Measurements from ENCODE around the gene SARNP. TPM values are rescaled to one million over a fixed set of nuclear protein-coding genes. Genes with fewer than 3 reads are reported as not detected.
A peak's percentile ranks its signal among the peaks of the same experiment; 100 is the strongest.

The SARNP gene
- total RNA-seq, 1 donor from 2014 or later, result 93.8 TPM

DNA sequence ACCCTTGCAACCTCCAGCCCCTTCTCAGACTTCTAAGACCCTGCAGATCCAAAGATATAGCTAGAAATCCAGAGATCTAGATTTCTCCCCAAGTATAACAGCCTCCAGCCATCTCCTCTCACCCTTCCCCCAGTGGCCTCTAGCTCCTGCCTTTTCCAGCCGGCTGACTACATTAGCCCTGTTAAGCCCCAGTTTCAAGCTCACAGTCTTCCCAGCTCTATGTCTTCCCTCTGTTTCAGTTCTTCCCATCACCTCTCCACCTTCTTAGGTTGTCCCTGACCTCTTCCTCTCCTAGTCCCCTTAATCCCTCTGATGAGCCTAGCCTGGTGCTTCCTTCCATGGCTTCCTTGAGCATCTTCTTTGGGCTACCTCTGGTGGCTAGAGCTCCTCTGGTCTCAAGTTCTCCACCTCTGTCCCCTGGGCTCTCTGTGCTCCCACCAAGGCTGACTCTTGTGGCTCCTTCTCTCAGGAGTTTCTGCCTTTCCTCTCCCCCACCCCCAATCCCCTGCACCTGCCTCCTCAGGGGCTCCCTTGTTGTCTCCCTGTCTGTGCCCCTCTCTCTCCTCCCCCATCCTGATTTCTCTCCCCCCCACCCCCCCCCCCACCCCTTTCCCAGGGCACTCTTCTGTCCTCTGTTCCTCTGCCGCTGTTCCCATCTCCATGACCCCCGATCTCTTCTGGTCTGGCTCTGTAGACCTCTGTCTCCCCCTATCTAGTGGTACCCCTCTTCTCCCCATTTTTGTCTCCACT, 75.4 kb downstream of the SARNP start:
- DNase-seq, result no peak

DNA sequence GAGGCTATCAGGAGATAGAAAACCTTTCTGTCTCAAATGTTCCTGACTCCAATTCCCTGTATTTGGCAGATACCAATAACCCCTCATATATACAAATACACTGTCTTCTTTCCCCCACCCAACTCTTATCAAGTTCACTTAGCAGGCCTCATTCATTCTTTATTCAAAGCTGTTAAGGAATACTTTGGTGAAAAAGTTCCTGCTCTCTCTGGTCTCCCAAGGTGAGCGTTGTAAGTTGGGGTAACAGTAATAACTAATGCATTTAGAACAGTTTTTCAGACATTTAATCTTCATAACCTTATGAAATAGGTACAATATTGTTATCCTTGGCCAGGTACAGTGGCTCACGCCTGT, 78.5 kb downstream of the SARNP start:
- DNase-seq, result no peak

DNA sequence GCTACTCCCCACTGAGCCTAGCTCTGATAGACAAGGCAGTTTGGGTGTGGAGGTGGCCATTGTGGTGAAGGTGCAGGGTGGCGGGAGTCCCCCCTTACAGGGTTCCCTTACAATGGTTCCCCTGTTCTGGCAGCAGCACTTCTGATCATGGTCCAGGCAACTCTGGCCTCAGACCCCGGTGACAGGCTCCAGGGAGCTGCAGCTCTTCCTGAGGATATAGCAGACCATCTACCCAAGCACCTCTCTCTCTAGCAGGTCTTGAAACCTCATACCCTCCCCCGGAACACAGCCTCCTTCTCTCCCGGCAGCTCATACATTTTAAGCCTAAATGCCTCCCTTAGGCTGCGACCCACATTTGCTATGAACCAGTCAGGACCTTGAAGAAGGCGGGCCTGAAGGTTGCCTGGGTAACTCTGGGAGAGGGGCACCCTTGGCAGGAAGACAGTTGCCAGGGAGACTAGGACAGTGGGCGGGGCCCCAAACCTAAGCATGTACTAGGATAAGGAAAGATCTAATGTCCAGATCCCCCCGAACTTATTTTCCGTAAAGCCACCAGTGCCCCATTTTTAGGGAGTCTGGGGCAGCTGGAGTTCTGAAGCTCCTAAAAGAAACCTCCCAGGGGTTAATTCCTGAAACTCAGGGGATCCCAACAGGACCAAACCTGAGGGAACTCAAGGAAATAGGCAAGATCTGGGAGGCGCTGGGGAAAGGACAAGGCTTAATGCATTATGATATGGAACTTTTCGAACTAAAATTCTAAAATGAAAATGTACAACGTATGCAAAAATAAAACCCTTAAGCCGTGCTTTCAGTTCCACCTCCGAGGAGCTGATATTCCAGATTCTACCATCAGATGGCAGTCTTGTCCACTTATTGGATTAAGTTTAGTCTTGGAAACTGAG, 79.2 kb downstream of the SARNP start:
- DNase-seq, result peak; percentile 90

DNA sequence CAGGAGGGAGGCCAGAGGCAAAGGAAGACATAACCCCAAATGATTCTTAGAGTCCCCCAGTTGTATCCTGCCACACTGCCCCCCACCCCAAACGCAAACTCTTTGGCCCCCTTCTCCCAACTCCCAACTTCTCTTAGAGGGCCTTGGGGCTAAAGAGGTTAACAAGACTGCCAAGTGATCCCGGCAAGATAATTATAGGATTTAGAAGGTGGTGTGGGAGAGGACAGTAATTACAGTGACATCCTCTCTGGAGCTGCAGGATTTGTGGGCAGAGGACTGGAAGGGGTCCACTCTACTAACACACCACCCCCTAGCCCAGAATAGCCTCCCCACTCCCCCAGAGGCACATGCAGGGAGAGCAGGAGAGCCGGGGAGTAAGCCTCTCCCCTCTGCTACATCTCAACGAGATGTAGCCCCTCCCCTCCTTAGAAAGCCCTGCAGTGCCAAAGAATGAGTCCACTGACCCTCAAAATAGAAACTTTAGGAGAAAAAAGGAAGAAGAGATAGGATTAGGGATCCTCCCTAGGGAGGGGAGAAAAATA, 79.9 kb downstream of the SARNP start:
- no peak for DNase-seq

DNA sequence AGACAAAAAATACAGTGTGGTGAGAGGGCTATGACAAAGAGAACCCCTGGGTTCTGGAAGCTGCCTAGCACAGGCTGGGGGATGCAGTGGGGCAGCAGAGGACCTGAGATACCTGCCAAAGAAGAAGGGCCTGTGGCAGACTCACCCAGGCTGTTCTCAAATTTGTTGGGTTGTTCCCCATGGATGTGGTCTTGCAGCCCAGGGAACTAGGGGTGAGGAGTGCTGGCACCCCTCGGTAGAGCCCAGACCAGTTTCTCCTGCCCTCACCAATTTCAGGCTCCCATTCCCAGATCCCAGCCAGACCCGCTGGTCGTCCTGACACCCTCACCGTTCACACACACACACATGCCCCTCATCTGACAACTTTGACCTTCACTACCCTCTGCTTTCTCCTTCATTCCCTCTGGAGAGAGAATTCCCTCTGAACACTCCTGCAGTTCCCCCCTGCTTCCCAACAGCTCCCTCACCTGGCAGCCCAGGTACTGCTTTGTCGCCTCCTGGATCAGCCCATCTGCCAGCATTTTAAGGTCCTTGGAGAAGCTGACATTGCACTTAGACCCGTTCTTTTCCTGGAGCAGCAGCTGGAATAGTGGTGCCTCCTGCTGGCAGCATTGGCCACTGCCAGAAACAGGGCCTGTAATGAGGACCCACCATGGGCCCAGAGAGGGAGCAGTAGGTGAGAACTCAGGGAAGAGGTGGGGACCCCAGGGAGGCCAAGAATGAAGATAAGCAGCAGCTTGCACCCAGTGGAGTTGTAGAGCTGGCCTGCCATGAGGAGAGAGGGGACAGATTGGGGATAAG, 80.5 kb downstream of the SARNP start:
- DNase-seq, result peak; percentile 84

DNA sequence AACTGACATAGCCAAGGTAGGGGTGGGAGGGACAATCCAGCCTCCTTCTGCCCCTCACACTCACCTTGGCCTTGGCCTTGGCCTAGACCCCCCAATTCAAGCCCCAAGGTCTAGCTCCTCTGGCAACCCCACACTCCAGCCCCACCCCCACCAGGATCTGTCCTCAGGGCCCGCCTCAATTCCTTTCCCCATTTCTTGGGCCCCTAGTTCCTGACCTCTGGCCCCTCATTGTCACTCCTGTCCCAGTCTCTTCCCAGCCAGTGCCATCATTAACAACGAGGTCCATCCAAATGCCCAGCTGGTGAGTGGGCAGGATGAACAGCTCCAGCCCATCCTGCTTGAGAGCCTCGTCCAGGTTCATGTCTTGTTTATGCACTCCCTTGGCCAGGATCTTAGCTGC, 81.4 kb downstream of the SARNP start:
- no peak for DNase-seq

DNA sequence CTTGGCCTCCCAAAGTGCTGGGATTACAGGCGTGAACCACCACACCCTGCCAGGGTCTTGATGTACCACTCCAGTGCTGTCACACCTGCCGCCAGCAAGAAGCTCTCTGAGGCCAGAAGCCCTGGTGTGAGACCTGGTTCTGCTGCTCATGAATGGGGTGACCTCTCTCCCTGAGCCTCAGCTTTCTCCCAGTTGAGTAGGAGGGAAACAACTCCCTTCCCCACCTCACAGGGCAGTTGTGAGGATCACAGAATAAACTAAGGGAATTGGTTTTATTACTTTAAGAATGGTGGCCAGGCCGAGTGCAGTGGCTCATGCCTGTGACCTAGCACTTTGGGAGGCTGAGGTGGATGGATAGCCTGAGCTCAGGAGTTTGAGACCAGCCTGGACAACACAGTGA, 82.9 kb downstream of the SARNP start:
- DNase-seq, result no peak

DNA sequence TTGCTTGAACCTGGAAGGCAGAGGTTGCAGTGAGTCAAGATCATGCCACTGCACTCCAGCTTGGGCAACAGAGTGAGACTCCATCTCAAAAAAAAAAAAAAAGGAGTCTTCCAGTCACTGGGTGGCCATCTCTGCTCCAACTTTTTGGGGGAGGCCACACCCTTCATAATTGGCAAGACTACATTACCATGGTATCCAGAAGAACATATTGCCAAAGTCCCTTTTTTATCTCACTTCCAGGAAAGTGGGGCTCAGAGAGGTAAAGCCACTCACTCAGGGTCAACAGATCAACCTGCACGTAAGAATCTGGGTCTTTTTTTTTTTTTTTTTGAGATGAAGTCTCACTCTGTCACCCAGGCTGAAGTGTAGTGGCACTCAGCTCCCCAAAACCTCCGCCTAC, 83.7 kb downstream of the SARNP start:
- no peak for DNase-seq

DNA sequence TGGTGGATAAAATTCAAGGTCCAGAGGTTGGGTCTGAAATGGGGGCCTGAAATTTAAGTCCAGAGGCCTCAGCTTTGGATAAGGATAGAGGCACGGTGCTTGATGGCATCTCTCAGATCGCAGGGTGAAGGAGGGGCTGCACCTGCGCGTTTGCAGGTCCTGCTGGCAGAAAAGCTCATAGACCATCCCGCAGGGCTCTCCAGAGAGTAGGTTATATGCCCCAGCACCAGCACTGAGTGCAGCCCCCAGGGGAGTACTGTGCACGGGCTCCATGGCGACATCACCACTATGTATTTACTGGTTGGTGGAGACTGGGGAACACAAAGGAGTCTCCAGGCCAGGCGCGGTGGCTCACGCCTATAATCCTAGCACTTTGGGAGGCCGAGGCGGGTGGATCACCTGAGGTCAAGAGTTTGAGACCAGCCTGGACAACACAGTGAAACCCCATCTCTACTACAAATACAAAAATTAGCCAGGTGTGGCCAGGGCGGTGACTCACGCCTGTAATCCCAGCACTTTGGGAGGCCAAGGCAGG, 84.4 kb downstream of the SARNP start:
- no peak for DNase-seq

DNA sequence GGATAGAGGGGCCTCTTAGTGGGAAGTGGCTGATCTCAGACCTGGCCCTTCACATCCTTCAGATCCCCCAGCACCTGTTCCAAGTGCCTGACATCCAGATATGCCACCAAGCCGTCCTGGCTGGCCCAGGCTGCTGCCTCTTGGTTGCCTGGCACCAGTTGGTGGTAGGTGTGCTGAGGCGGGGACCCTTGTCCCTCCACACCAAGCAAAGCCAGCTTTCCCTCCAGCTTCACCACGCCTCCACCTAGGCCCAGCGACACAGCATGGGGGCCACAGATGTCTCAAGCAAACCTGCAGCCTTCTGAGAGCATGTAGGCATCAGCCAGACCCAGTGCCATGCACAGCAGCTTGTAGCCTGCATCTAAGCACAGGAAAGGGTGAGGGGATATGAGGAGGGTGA, 85.2 kb downstream of the SARNP start:
- DNase-seq, result no peak

DNA sequence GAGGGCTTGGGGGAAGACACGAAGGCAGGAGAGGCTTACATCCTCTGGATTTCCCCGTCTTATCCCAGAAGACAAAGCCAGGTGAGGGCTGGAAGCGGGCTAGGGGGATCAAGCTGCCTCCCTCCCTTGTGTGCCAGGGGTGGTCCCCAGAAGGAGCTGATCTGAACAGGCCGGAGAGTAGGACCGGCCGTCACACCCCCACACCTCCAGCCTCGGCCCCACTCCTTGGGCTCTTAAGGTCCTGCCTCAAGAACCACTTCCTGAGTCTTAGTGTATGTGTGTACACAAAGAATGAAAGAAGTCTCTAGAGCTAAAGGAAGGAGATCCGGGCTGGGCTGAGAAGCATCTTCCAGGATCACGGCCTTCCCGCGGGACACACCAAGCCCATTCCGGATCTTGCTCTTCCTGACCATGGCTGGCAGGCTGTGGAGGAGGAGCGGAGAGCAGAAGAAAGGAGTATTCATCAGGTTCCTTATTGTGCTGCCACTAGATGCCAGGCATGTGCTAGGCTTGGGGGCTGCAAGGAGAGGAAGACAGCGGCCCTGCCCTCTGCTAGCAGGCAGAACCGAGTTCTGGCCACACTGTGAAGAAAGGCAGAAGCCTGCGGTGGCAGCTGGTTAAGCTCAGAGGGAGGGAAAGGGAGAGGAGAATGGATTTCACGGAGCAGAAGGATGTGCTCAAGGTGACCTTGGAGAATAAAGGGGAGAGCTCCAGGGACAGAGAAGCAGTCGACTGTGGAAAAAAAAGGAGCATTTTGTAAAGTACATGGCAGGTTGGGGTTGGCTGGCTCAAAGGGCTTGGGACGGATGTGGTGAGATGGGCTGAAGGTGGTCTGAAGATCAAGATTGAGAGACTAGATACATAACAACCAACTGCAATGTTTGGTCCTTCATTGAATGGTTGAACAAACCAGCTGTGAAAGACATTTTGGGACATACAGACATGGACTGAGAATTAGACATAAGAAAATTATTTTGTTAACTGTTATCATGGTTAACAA, 87.4 kb downstream of the SARNP start:
- DNase-seq, result peak; percentile 77

DNA sequence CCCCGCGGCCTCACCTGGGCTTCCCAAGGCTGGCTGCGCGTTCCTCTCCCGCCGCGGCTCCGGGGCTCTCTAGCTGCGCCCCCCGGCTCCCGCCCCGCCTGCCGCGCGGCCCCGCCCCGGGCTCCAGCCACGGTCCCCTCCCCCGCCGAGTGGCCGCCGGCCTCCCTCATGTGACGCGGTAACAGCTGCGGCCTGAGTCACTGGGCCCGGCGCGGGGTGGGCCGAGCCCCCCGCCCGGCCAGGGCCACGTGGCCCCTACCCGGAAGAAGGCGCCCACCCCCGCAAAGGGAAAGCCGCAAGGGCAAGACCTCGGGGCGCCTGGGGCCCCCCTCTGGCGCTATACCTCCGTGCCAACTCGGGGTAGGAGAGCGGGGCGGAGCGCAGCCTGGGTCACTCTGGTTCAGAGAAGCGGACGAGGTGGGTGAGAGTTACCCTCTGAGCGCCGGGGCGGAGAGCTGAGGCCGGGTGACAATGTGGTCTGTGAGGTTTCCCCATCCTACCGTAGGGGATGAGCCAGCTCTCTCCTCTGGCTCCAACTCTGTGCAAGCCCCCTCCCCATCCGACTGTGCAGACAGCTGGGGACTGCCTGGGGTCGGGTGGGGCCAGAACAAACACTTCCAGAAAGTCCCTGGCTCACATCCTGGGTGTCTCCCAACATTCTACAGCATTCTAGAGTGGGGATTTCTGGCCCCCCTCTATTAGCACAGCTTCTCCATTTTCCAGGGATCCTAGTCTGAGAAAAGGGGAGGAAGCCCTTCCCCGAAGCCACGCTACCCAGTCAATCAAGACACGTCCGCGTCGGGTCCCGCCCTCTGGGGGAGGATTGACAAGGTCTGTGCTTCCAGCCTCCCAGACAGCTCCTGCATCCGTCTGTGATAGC, 88.3 kb downstream of the SARNP start, which contains the start of gene CD63:
CD63 (minus strand) TSS at position 71 of the 880 bp plus-strand sequence. CDS start 668 bp downstream, outside the sequence.
- peak; percentile 94 for DNase-seq

DNA sequence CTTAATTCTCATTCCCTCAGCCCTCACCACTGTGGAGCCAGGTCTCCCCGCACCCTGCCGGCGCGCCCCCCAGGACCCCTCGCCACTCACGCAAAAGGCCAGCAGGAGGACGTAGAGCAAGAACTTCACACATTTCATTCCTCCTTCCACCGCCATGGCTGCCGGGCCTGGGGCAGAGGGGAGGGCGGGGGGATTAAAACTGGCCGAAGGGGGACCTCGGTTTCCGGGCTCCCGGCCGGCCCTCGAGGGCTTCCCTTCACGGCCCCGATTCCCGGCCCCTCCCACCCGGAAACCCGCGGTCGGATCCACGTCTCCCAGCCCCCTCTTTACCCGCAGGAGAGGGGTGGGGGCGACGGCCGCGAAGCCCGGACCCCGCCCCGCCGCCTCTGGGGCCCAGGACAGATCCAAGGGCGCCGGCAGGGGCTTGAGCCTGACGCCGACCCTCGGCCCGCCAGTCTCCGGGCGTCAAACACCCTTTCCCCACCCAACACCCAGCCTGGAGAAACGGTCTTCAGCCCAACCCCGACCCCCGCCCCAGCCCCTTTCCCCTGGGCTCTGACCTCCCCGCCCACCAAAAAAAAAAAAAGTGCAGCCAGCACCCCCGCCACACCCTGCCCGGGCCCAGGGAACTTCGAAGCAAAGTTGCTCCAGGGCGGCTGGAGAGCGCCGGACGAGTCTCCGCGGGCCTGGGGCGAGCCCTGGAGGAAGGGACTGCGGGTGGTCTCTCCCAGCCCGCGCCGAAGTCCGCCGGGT, 89.2 kb downstream of the SARNP start:
- DNase-seq, result peak; percentile 70

DNA sequence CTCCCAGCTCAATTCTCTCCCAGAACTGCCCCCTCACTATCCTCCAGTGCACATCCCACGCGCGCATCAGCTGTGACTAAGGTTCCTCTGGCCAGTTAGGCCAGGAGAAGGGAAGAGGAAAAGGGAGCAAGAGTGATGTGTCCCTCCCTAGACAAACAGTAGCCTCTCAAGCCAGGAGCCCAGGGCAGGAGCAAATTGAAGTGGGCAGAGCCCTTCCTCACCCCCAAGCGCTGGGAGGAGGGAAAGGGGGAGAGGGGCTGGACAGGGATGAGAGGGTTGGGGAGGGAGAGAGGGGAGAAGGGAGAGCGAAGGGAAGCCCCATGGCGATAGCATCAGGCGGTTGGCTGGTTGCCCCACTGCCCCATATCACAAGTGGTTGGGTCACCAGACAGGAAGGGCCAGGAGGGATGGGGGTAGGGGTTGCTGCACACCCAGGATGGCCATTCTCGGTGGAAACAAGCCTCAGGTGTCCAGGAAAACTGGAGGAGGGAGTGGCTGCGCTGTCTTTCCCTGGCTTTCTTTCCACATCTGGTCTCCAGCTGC, 89.8 kb downstream of the SARNP start:
- DNase-seq, result peak; percentile 47

DNA sequence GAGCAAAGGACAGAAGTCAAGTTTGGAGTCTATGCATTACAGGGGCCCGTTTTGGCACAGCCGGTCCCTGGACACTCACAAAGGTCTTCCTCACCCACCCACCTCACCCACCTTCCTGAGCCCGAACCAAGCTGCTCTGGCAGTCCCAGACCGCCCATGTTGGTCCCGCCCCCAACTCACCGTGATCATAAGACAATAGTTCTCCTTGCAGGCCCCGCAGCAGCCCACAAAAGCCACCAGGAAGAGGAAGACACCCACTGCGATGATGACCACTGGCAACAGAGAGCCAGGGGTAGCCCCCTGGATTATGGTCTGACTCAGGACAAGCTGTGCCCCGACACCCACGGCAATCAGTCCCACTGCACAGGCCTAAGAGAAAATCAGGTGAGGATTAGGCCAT, 90.6 kb downstream of the SARNP start:
- no peak for DNase-seq

DNA sequence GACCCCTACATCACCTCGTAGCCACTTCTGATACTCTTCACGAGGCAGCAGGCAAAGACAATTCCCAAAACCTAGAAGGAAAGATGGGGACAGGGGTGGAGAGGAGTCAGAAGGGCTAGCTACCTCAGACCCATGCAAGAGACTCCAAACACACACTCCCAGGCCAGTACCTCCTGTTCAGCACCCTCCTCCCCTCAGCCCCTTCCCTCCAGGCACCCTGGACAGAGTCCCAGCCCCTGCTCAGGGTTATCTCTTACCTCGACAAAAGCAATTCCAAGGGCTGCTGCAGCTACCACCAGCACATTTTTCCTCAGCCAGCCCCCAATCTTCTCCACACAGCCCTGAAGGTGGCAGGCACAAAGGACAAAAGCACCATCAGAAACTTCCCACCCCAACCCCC, 92.0 kb downstream of the SARNP start:
- no peak for DNase-seq

DNA sequence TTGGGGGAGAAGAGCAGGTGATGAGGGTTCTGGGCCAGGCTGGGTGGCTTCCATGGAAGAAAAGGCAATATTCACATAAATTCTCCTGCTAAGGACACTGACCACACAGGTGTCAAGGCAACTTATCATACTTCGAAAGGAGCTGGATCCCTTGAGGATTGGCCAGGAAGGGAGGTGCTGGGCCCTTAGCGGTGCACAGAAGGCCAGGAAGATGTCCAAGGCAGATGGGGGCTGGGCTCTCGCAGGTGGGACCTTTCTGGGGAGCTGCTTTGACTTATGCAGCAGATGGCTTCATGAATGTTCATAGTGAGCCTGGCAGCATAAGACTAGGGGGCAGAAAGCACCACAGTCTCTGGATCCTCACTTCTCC, 92.6 kb downstream of the SARNP start:
- no peak for DNase-seq

DNA sequence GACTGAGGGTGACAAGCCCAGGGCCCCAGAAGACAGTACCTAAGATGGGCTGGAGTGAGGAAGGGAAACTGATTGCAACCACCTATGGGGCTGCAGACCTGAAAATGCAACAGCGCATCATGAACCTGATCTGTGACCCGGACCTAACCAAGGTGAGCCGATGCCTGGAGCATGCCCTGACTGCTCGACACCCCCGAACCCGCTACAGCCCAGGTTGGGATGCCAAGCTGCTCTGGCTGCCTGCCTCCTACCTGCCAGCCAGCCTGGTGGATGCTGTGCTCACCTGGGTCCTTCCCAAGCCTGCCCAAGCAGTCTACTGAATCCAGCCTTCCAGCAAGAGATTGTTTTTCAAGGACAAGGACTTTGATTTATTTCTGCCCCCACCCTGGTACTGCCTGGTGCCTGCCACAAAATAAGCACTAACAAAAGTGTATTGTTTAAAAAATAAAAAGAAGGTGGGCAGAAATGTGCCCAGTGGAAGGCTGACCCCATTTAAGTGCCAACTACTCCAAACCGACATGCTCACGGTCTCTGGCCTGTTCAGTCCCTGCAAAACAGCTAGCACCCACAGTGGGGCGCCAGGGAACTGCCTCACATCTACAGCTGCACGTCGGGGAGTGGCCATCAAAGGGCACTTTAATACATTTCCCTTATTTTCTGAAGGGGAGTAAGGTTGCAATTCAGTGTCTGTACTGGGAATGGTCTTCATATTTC, 93.1 kb downstream of the SARNP start:
- peak; percentile 79 for DNase-seq
